Keratinocyte (primary cell): ENCODE measurements around the gene NIT1. TPM values are rescaled to one million over a fixed set of nuclear protein-coding genes. Genes with fewer than 3 reads are reported as not detected.
A peak's percentile ranks its signal among the peaks of the same experiment; 100 is the strongest.

Experiments used
- DNase-seq: peaks from one replicate; pipeline ENCODE4 v3.0.0-alpha.2; 2011; ENCODE audit warnings: low read depth, missing footprints, low spot score
- FAIRE-seq: peaks from 2 replicates; lab custom pipeline; 2011; peaks lifted over from hg19 to GRCh38; lab: Jason Lieb, UNC
- H2AFZ ChIP-seq: 2 replicates; pipeline ENCODE4 v1.6.0; 2012; ENCODE audit warnings: low read length, control low read depth, inconsistent platforms; ENCODE audit not compliant: control insufficient read depth
- H3K27ac ChIP-seq: 2 replicates; pipeline ENCODE4 v1.5.1; 2011; ENCODE audit warnings: low read length; ENCODE audit not compliant: control insufficient read depth, insufficient read depth
- H3K27me3 ChIP-seq: 3 replicates; pipeline ENCODE4 v1.6.0; 2011; ENCODE audit warnings: low read length; ENCODE audit not compliant: control insufficient read depth, insufficient read depth; ENCODE audit errors: extremely low read depth
- H3K36me3 ChIP-seq, 2 experiments: 2 replicates in 1 of 2; 3 replicates in 1 of 2; pipeline ENCODE4 v1.5.1; 2011; ENCODE audit warnings: low read length in 2 of 2, mild to moderate bottlenecking in 1 of 2; ENCODE audit not compliant: control insufficient read depth in 2 of 2, insufficient read depth in 2 of 2; ENCODE audit errors: extremely low read depth in 1 of 2
- H3K4me1 ChIP-seq: 3 replicates; pipeline ENCODE4 v1.5.1; 2011; ENCODE audit warnings: low read length; ENCODE audit not compliant: control insufficient read depth, insufficient read depth; ENCODE audit errors: extremely low read depth
- H3K4me2 ChIP-seq: 3 replicates; pipeline ENCODE4 v1.6.0; 2011; ENCODE audit warnings: low read depth, low read length; ENCODE audit not compliant: control insufficient read depth, insufficient read depth; ENCODE audit errors: extremely low read depth
- H3K4me3 ChIP-seq, 3 experiments: fragments of 200-600 bp in 1 of 3; sonication (generic) in 1 of 3; 2 replicates in 2 of 3; 3 replicates in 1 of 3; pipeline ENCODE4 v1.5.1; 2011 to 2016; ENCODE audit warnings: low read length in 3 of 3, mild to moderate bottlenecking in 3 of 3, control low read depth in 2 of 3, inconsistent platforms in 1 of 3, low read depth in 1 of 3, mixed read lengths in 1 of 3, mixed run types in 1 of 3, moderate library complexity in 1 of 3; ENCODE audit not compliant: control insufficient read depth in 2 of 3, insufficient read depth in 2 of 3; ENCODE audit errors: extremely low read depth in 1 of 3
- H3K79me2 ChIP-seq: 2 replicates; pipeline ENCODE4 v1.6.0; 2012; ENCODE audit warnings: low read length; ENCODE audit not compliant: control insufficient read depth, insufficient read depth
- H3K9ac ChIP-seq: 3 replicates; pipeline ENCODE4 v1.6.0; 2011; ENCODE audit warnings: low read length; ENCODE audit not compliant: control insufficient read depth, insufficient read depth; ENCODE audit errors: extremely low read depth
- H3K9me1 ChIP-seq: 3 replicates; pipeline ENCODE4 v1.6.0; 2011; ENCODE audit warnings: low read length; ENCODE audit not compliant: control insufficient read depth, insufficient read depth; ENCODE audit errors: extremely low read depth
- H3K9me3 ChIP-seq: 2 replicates; pipeline ENCODE4 v1.5.1; 2012; ENCODE audit warnings: low read depth, low read length; ENCODE audit not compliant: control insufficient read depth
- H4K20me1 ChIP-seq: 3 replicates; pipeline ENCODE4 v1.6.0; 2011; ENCODE audit warnings: low read length; ENCODE audit not compliant: control insufficient read depth, insufficient read depth; ENCODE audit errors: extremely low read depth
- CTCF ChIP-seq, 3 experiments: IDR thresholded peaks in 1 of 3; conservative IDR thresholded peaks in 1 of 3; optimal IDR thresholded peaks in 1 of 3; 2 replicates in 2 of 3; 3 replicates in 1 of 3; pipeline versions ENCODE3 to v1.5.1; 2011; ENCODE audit warnings: low read length in 3 of 3, mild to moderate bottlenecking in 3 of 3, moderate library complexity in 2 of 3, control low read depth in 1 of 3, inconsistent platforms in 1 of 3; ENCODE audit not compliant: insufficient read depth in 2 of 3; ENCODE audit errors: extremely low read depth in 1 of 3
- EZH2 ChIP-seq: IDR thresholded peaks from one replicate; pipeline ENCODE4 v1.6.1; 2012; ENCODE audit warnings: inconsistent platforms, mild to moderate bottlenecking, low read length, moderate library complexity
- dilution Hi-C: fragments of 300-500 bp; cut with MboI; formaldehyde crosslinking; loops from one replicate; pipeline ENCODE4 v1.7.0; 2020; ENCODE audit warnings: low sequenced_read_pairs; ENCODE audit not compliant: extremely low pct_ligation_motif_present
- polyA plus RNA-seq, 5 experiments: library from polyadenylated mRNA; depleted of rRNA in 3 of 5; stranded (reverse) in 3 of 5; stranded (forward) in 1 of 5; unstranded in 1 of 5; fragments of >200 nt; gene quantifications; 1 replicate in 1 of 5; 2 replicates in 3 of 5; 3 replicates in 1 of 5; pipeline versions ENCODE4 v1.2.1 to v1.2.3, GENCODE V29; 2011 to 2012; ENCODE audit warnings: missing spikeins in 2 of 5, low read depth in 1 of 5, low replicate concordance in 1 of 5

NIT1 gene
- polyA plus RNA-seq, 1 donor (not counting 4 experiments of a cell fraction or from before 2014, with no cell fraction given), result 22.9 TPM

GRCh38 chr1:161092621-161093028 is 25.3 kb upstream of the NIT1 start:
- Histone ChIP-seq H2AFZ (no peak overlapping the region), H3K27ac (peak overlapping the region; percentile 71), H4K20me1 (no peaks in the 10 kb centered on the region), H3K9me3 (no peaks in the 10 kb centered on the region), H3K36me3 (no peaks in the 10 kb centered on the region), H3K79me2 (no peaks in the 10 kb centered on the region), H3K9ac (no peak overlapping the region), H3K4me1 (peaks cover 51% of the 10 kb centered on the region), H3K27me3 (no peaks in the 10 kb centered on the region), H3K4me2 (peak overlapping the region; percentile 42), H3K9me1 (no peaks in the 10 kb centered on the region), H3K4me3 (no peak overlapping the region)
- DNase-seq (no peak), FAIRE-seq (peak; percentile 23)
- TF ChIP-seq EZH2, result no peak
- dilution Hi-C loops, result no loop called here

GRCh38 chr1:161094481-161094880 is 23.4 kb upstream of the NIT1 start:
- no peak for DNase-seq
- Histone ChIP-seq H3K4me1 (peaks cover 49% of the 10 kb centered on the region), H2AFZ (no peak overlapping the region), H3K79me2 (no peaks in the 10 kb centered on the region), H3K27me3 (no peaks in the 10 kb centered on the region), H3K4me3 (no peak overlapping the region), H3K27ac (no peak overlapping the region), H3K9me3 (no peaks in the 10 kb centered on the region), H3K9ac (no peak overlapping the region), H3K9me1 (no peaks in the 10 kb centered on the region), H4K20me1 (no peaks in the 10 kb centered on the region), H3K4me2 (no peak overlapping the region), H3K36me3 (peaks cover 1 to 2% of the 10 kb centered on the region in 2 experiments)
- no peak for TF ChIP-seq EZH2
- no peak for TF ChIP-seq CTCF (optimal IDR thresholded peaks at IDR 0.05 in 1 of 3, IDR thresholded peaks at IDR 0.05 in 1 of 3, conservative IDR thresholded peaks at IDR 0.05 in 1 of 3; ENCODE audit: extremely low read depth in 1 of 3, insufficient read depth in 2 of 3, low read length in 3 of 3)
- no peak for FAIRE-seq
- dilution Hi-C loops, result no loop called here

- Histone ChIP-seq H3K9ac (no peak overlapping the region), H3K4me1 (peaks cover 44% of the 10 kb centered on the region), H2AFZ (no peak overlapping the region), H3K79me2 (no peaks in the 10 kb centered on the region), H3K9me3 (no peaks in the 10 kb centered on the region), H4K20me1 (no peaks in the 10 kb centered on the region), H3K36me3 (peaks cover 8% of the 10 kb centered on the region in 2 experiments), H3K27me3 (no peaks in the 10 kb centered on the region), H3K4me2 (no peak overlapping the region), H3K9me1 (no peaks in the 10 kb centered on the region), H3K27ac (no peak overlapping the region), H3K4me3 (no peak overlapping the region)
- FAIRE-seq, result no peak
- dilution Hi-C loops, result no loop called here
- no peak for DNase-seq
- no peak for TF ChIP-seq CTCF (optimal IDR thresholded peaks at IDR 0.05 in 1 of 3, IDR thresholded peaks at IDR 0.05 in 1 of 3, conservative IDR thresholded peaks at IDR 0.05 in 1 of 3; ENCODE audit: extremely low read depth in 1 of 3, insufficient read depth in 2 of 3, low read length in 3 of 3)
- no peak for TF ChIP-seq EZH2
Measured at GRCh38 chr1:161095230-161095629, 22.7 kb upstream of the NIT1 start.
